Subcutaneous adipose tissue (tissue), 4 donors: ENCODE data around the gene CA9. TPM values are rescaled to one million over a fixed set of nuclear protein-coding genes. Genes with fewer than 3 reads are reported as not detected.

Experiments
- total RNA-seq, 4 donors: library from RNA; depleted of rRNA; stranded (reverse); fragments of >200 nt; gene quantifications; one replicate each; pipeline ENCODE4 v1.1.0, GENCODE V29; 2016
- TF ChIP-seq, protein P1 (sequence below): fragments of 450-650 bp; IDR thresholded peaks from one replicate; pipeline ENCODE4 v1.5.1; 2016; ENCODE audit warnings: low read depth, mild to moderate bottlenecking, control low read depth, antibody characterized with exemption, moderate library complexity

Gene CA9
- total RNA-seq, 4 donors from 2014 or later, result not detected

DNA sequence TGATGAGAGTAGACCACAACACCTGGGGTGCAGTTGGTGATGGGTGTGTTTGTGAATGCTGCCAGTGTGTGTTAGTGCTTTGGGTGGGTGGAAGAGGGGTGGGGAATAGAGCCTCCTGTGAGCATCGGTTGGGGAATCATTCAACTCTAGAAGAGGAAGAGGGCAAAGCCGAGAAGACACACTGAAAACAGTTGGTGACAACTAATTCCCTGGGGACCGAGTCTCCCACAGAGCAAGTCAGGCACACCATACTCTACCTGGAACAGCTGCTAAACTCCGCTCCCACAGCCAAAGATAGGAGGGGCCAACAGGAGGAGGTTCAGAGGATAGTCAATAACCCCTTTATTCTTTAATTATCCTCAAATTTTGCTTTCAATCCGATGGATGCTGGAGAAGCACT is 7.2 kb upstream of the CA9 start:
- TF ChIP-seq, protein P1, sequence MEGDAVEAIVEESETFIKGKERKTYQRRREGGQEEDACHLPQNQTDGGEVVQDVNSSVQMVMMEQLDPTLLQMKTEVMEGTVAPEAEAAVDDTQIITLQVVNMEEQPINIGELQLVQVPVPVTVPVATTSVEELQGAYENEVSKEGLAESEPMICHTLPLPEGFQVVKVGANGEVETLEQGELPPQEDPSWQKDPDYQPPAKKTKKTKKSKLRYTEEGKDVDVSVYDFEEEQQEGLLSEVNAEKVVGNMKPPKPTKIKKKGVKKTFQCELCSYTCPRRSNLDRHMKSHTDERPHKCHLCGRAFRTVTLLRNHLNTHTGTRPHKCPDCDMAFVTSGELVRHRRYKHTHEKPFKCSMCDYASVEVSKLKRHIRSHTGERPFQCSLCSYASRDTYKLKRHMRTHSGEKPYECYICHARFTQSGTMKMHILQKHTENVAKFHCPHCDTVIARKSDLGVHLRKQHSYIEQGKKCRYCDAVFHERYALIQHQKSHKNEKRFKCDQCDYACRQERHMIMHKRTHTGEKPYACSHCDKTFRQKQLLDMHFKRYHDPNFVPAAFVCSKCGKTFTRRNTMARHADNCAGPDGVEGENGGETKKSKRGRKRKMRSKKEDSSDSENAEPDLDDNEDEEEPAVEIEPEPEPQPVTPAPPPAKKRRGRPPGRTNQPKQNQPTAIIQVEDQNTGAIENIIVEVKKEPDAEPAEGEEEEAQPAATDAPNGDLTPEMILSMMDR, result no peak

DNA sequence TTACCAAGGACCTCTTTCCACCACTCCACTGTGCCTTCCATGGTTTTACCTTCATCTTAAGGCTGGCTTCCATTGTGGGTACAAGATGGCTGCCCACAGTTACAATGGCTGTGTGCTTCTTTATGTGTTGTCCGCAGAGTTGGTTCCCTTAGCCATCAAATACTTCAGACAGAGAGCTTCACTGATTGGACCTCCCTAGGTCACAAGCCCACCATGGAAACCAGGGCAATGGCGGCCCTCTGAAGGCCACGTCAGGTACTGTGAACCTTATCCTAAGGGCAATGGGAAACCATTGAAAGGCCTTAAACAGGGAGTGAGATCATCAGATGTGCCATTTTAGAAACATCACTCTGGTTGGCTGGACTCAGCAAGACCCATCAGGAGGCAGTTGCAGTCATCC is 5.8 kb upstream of the CA9 start:
- TF ChIP-seq, protein P1, result no peak

DNA sequence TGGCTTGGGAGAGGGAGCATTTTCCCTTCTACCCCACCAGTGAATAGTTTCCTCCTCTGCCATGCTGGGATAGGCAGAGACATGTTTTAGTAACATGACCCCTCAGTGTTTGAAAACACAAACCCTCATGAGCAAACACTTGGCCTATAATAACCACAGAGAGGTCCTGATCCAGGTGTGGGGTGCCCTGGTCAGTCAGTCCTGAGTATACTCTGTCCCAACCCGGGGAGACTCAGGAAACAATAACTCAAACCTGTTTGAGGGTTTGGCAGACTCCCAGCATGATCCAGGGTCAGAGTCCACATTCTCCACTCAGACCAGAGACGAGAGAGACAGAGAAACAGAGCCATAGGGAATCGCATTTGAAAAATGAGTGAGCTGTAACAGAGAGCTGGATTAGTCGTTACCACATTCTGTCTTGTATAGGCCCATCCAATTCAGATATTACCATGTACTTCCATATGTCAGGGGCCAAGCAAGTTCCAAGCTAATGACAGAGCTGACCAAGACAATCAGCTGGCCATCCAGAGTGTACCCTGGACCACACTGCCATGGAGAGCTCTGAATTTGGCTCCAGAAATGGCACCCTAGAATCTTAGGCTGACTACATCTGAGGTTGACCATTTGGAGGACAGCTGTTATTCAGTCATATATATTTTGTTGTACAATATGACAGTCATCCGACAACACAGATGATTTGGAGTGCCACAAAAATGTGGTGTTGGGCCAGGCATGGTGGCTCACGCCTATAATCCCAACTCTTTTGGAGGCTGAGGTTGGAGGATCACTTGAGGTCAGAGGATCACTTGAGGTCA is 4.2 kb upstream of the CA9 start:
- TF ChIP-seq, protein P1, result no peak

DNA sequence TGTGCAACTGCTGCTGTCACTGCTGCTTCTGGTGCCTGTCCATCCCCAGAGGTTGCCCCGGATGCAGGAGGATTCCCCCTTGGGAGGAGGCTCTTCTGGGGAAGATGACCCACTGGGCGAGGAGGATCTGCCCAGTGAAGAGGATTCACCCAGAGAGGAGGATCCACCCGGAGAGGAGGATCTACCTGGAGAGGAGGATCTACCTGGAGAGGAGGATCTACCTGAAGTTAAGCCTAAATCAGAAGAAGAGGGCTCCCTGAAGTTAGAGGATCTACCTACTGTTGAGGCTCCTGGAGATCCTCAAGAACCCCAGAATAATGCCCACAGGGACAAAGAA is 265 bp downstream of the CA9 start:
- TF ChIP-seq, protein P1, result no peak

DNA sequence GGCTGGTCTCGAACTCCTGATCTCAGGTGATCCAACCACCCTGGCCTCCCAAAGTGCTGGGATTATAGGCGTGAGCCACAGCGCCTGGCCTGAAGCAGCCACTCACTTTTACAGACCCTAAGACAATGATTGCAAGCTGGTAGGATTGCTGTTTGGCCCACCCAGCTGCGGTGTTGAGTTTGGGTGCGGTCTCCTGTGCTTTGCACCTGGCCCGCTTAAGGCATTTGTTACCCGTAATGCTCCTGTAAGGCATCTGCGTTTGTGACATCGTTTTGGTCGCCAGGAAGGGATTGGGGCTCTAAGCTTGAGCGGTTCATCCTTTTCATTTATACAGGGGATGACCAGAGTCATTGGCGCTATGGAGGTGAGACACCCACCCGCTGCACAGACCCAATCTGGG is 1.5 kb downstream of the CA9 start:
- TF ChIP-seq, protein P1, result no peak

DNA sequence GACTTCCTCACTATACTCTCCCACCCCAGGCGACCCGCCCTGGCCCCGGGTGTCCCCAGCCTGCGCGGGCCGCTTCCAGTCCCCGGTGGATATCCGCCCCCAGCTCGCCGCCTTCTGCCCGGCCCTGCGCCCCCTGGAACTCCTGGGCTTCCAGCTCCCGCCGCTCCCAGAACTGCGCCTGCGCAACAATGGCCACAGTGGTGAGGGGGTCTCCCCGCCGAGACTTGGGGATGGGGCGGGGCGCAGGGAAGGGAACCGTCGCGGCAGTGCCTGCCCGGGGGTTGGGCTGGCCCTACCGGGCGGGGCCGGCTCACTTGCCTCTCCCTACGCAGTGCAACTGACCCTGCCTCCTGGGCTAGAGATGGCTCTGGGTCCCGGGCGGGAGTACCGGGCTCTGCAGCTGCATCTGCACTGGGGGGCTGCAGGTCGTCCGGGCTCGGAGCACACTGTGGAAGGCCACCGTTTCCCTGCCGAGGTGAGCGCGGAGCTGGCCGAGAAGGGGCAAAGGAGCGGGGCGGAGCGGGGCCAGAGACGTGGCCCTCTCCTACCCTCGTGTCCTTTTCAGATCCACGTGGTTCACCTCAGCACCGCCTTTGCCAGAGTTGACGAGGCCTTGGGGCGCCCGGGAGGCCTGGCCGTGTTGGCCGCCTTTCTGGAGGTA is 2.1 kb downstream of the CA9 start:
- TF ChIP-seq, protein P1, result no peak

DNA sequence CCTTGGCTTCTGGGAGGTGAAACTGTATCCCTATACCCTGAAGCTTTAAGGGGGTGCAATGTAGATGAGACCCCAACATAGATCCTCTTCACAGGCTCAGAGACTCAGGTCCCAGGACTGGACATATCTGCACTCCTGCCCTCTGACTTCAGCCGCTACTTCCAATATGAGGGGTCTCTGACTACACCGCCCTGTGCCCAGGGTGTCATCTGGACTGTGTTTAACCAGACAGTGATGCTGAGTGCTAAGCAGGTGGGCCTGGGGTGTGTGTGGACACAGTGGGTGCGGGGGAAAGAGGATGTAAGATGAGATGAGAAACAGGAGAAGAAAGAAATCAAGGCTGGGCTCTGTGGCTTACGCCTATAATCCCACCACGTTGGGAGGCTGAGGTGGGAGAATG is 5.4 kb downstream of the CA9 start:
- TF ChIP-seq, protein P1, result no peak
